ENCODE measurements around the gene LRMDA. TPM values are rescaled to one million over a fixed set of nuclear protein-coding genes. Genes with fewer than 3 reads are reported as not detected.

LRMDA gene
- polyA plus RNA-seq, 1 donor (not counting 4 experiments of a cell fraction or from before 2014, with no cell fraction given): not detected

DNA sequence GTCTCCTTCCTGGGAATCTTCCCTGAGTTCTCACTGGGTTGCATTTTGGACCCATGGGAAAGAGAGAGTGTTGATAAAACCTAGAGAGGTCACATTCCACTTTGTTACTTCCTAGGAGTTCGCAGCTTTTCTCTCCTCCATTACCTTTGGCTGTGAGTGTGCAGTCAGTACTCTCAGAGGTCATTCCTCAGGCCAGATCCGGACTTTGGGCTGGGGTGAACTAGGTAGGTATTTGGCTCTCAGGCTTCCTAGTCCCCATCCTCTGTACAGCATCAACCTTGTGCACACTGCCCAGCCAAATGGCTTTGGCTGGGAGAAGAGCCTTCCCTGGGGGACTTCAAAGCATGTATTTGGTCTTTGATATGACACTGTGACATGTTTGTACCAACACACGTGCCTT, 508.1 kb downstream of the LRMDA start:
- Histone ChIP-seq H4K20me1 (ENCODE audit: control insufficient read depth, extremely low read depth, insufficient read depth, low read length) (no peaks in the 10 kb centered on the region), H3K36me3 (ENCODE audit: control insufficient read depth in 2 of 2, extremely low read depth in 1 of 2, insufficient read depth in 2 of 2, low read length in 2 of 2) (no peaks in the 10 kb centered on the region), H3K4me2 (ENCODE audit: control insufficient read depth, extremely low read depth, insufficient read depth, low read depth, low read length) (no peak overlapping the region), H3K4me3 (ENCODE audit: control insufficient read depth in 2 of 3, extremely low read depth in 1 of 3, insufficient read depth in 2 of 3, low read depth in 1 of 3, low read length in 3 of 3) (no peak overlapping the region), H3K9me1 (ENCODE audit: control insufficient read depth, extremely low read depth, insufficient read depth, low read length) (no peaks in the 10 kb centered on the region), H3K4me1 (ENCODE audit: control insufficient read depth, extremely low read depth, insufficient read depth, low read length) (no peaks in the 10 kb centered on the region), H3K27ac (ENCODE audit: control insufficient read depth, insufficient read depth, low read length) (no peak overlapping the region), H2AFZ (ENCODE audit: control insufficient read depth, low read length) (no peak overlapping the region), H3K9me3 (ENCODE audit: control insufficient read depth, low read depth, low read length) (no peaks in the 10 kb centered on the region), H3K9ac (ENCODE audit: control insufficient read depth, extremely low read depth, insufficient read depth, low read length) (no peak overlapping the region), H3K79me2 (ENCODE audit: control insufficient read depth, insufficient read depth, low read length) (no peaks in the 10 kb centered on the region), H3K27me3 (ENCODE audit: control insufficient read depth, extremely low read depth, insufficient read depth, low read length) (peaks cover 8% of the 10 kb centered on the region)
- dilution Hi-C loops (cut with MboI; ENCODE audit: extremely low pct_ligation_motif_present, low sequenced_read_pairs): no loop called here
- FAIRE-seq (no peak), DNase-seq (ENCODE audit: low read depth, low spot score) (no peak)
- TF ChIP-seq, protein P1, sequence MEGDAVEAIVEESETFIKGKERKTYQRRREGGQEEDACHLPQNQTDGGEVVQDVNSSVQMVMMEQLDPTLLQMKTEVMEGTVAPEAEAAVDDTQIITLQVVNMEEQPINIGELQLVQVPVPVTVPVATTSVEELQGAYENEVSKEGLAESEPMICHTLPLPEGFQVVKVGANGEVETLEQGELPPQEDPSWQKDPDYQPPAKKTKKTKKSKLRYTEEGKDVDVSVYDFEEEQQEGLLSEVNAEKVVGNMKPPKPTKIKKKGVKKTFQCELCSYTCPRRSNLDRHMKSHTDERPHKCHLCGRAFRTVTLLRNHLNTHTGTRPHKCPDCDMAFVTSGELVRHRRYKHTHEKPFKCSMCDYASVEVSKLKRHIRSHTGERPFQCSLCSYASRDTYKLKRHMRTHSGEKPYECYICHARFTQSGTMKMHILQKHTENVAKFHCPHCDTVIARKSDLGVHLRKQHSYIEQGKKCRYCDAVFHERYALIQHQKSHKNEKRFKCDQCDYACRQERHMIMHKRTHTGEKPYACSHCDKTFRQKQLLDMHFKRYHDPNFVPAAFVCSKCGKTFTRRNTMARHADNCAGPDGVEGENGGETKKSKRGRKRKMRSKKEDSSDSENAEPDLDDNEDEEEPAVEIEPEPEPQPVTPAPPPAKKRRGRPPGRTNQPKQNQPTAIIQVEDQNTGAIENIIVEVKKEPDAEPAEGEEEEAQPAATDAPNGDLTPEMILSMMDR (optimal IDR thresholded peaks at IDR 0.05 in 1 of 3, IDR thresholded peaks at IDR 0.05 in 1 of 3, conservative IDR thresholded peaks at IDR 0.05 in 1 of 3; ENCODE audit: extremely low read depth in 1 of 3, insufficient read depth in 2 of 3, low read length in 3 of 3): no peak

DNA sequence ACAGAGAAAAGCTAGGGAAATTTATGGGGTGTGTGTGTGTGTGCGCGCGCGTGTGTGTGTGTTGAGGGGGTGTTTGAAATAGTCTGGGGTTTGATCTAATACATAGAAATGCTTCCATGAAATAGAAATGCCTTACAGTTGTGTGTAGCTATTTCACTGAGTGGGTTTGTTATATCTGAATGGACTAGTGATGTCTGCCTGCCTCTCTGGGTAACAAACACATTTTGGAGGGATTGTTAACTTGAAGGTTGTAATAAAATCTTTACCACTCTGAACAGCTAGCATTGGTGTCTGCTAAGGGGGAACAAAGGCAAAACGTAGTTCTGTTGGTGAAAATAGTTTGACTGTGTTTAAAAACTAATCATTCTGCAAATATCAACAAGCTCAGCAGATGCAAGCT, 509.3 kb downstream of the LRMDA start:
- Histone ChIP-seq H4K20me1 (ENCODE audit: control insufficient read depth, extremely low read depth, insufficient read depth, low read length) (no peaks in the 10 kb centered on the region), H3K4me2 (ENCODE audit: control insufficient read depth, extremely low read depth, insufficient read depth, low read depth, low read length) (no peak overlapping the region), H3K27ac (ENCODE audit: control insufficient read depth, insufficient read depth, low read length) (no peak overlapping the region), H3K79me2 (ENCODE audit: control insufficient read depth, insufficient read depth, low read length) (no peaks in the 10 kb centered on the region), H2AFZ (ENCODE audit: control insufficient read depth, low read length) (no peak overlapping the region), H3K36me3 (ENCODE audit: control insufficient read depth in 2 of 2, extremely low read depth in 1 of 2, insufficient read depth in 2 of 2, low read length in 2 of 2) (no peaks in the 10 kb centered on the region), H3K9me1 (ENCODE audit: control insufficient read depth, extremely low read depth, insufficient read depth, low read length) (no peaks in the 10 kb centered on the region), H3K4me1 (ENCODE audit: control insufficient read depth, extremely low read depth, insufficient read depth, low read length) (no peaks in the 10 kb centered on the region), H3K9me3 (ENCODE audit: control insufficient read depth, low read depth, low read length) (no peaks in the 10 kb centered on the region), H3K9ac (ENCODE audit: control insufficient read depth, extremely low read depth, insufficient read depth, low read length) (no peak overlapping the region), H3K4me3 (ENCODE audit: control insufficient read depth in 2 of 3, extremely low read depth in 1 of 3, insufficient read depth in 2 of 3, low read depth in 1 of 3, low read length in 3 of 3) (no peak overlapping the region), H3K27me3 (ENCODE audit: control insufficient read depth, extremely low read depth, insufficient read depth, low read length) (peaks cover 8% of the 10 kb centered on the region)
- no peak for TF ChIP-seq EZH2 (IDR thresholded peaks at IDR 0.05; ENCODE audit: low read length)
- TF ChIP-seq, protein P1 (optimal IDR thresholded peaks at IDR 0.05 in 1 of 3, IDR thresholded peaks at IDR 0.05 in 1 of 3, conservative IDR thresholded peaks at IDR 0.05 in 1 of 3; ENCODE audit: extremely low read depth in 1 of 3, insufficient read depth in 2 of 3, low read length in 3 of 3): no peak
- DNase-seq (ENCODE audit: low read depth, low spot score): no peak
- dilution Hi-C loops (cut with MboI; ENCODE audit: extremely low pct_ligation_motif_present, low sequenced_read_pairs): no loop called here
- no peak for FAIRE-seq

All from keratinocyte (primary cell).